HepG2 (cell line): ENCODE results near the gene EFEMP2. TPM values are rescaled to one million over a fixed set of nuclear protein-coding genes. Genes with fewer than 3 reads are reported as not detected.
A peak's percentile ranks its signal among the peaks of the same experiment; 100 is the strongest.

ENCODE experiments used
- ARNTL ChIP-seq: sonication (generic); formaldehyde crosslinking; IDR thresholded peaks from 2 replicates; pipeline ENCODE4 v1.4.0; 2020; ENCODE audit warnings: mild to moderate bottlenecking, missing genetic modification reagents
- ATF4 ChIP-seq, 2 experiments: fragments of 450-650 bp in 1 of 2; sonication (generic) in 1 of 2; formaldehyde crosslinking; IDR thresholded peaks; 2 replicates each; pipeline versions ENCODE4 v1.5.0 to v1.8.0; 2020 to 2022; ENCODE audit warnings: mild to moderate bottlenecking in 1 of 2, missing genetic modification reagents in 1 of 2
- CEBPZ ChIP-seq: IDR thresholded peaks from 2 replicates; pipeline ENCODE4 v1.6.1; 2012; ENCODE audit warnings: low read length, improper control_type of control experiment
- DRAP1 ChIP-seq: IDR thresholded peaks from 2 replicates; pipeline ENCODE4 v1.6.1; 2016; ENCODE audit warnings: missing genetic modification reagents, missing compliant biosample characterization
- MBD4 ChIP-seq: IDR thresholded peaks from 2 replicates; pipeline ENCODE4 v1.6.1; 2012; ENCODE audit warnings: low read length, inconsistent platforms, borderline replicate concordance
- MYPOP ChIP-seq: sonication (generic); formaldehyde crosslinking; IDR thresholded peaks from 2 replicates; pipeline ENCODE4 v1.8.1; 2023; ENCODE audit warnings: mild to moderate bottlenecking, moderate library complexity, missing genetic modification reagents
- SP1 ChIP-seq, 2 experiments: fragments of 450-650 bp in 1 of 2; sonication (generic) in 1 of 2; formaldehyde crosslinking in 1 of 2; IDR thresholded peaks; 2 replicates each; pipeline versions ENCODE4 v1.4.0 to v1.6.1; 2016 to 2020; ENCODE audit warnings: missing genetic modification reagents in 1 of 2
- XBP1 ChIP-seq: sonication (generic); formaldehyde crosslinking; IDR thresholded peaks from 2 replicates; pipeline ENCODE4 v1.5.0; 2020; ENCODE audit warnings: missing genetic modification reagents
- ZFX ChIP-seq: sonication (generic); formaldehyde crosslinking; IDR thresholded peaks from 2 replicates; pipeline ENCODE4 v1.4.0; 2020; ENCODE audit warnings: mild to moderate bottlenecking, low read depth, missing genetic modification reagents, moderate library complexity
- ZNF513 ChIP-seq: sonication (generic); formaldehyde crosslinking; conservative IDR thresholded peaks from 2 replicates; pipeline ENCODE4 v1.5.0; 2020; ENCODE audit warnings: missing genetic modification reagents
- ZNF572 ChIP-seq: sonication (generic); formaldehyde crosslinking; IDR thresholded peaks from 2 replicates; pipeline ENCODE4 v1.5.1; 2020; ENCODE audit warnings: mild to moderate bottlenecking, missing genetic modification reagents
- ZNF646 ChIP-seq: sonication (generic); formaldehyde crosslinking; IDR thresholded peaks from 2 replicates; pipeline ENCODE4 v1.9.0; 2021; ENCODE audit warnings: mild to moderate bottlenecking, missing genetic modification reagents
- polyA plus RNA-seq, 8 experiments: library from polyadenylated mRNA; depleted of rRNA in 3 of 8; stranded (reverse) in 7 of 8; unstranded in 1 of 8; fragments of >200 nt; fragmentation: Illumina TruSeq in 4 of 8; extraction: Trizol in 4 of 8; gene quantifications; 2 replicates each; pipeline versions ENCODE4 v1.2.1 to v1.2.3, GENCODE V29; 2011 to 2016; ENCODE audit warnings: low read depth in 4 of 8, missing spikeins in 1 of 8, mixed read lengths in 1 of 8; ENCODE audit not compliant: insufficient read depth in 1 of 8
- total RNA-seq, 5 experiments: library from RNA; depleted of rRNA; stranded (reverse); fragments of >200 nt; fragmentation: Illumina TruSeq; extraction: Trizol; gene quantifications; 2 replicates each; pipeline ENCODE4 v1.2.3, GENCODE V29; 2016; ENCODE audit warnings: low read depth in 1 of 5

EFEMP2 gene
- total and polyA plus RNA-seq, 2 of the 13 experiments (the other 11 are each of a cell fraction or from before 2014, with no cell fraction given): 7.4 to 29.7 TPM

GRCh38 chr11:65918211-65919140, 45.9 kb upstream of the EFEMP2 start, which contains the start of gene C11orf68 (continued):
- TF ChIP-seq ZNF646 (CRISPR knock-in tag): no peak
- TF ChIP-seq CEBPZ: no peak
- TF ChIP-seq ZNF572: peak; percentile 8; the same call in 1 of the 2 replicates
- peak; percentile 85; the same call in 1 of the 2 replicates for TF ChIP-seq DRAP1 (CRISPR knock-in tag)
- no peak for TF ChIP-seq SP1 (IDR thresholded peaks at IDR 0.05)
- TF ChIP-seq SP1 (CRISPR knock-in tag; IDR thresholded peaks at IDR 0.05): no peak
- no peak for TF ChIP-seq ARNTL (CRISPR knock-in tag)
- no peak for TF ChIP-seq MBD4
- no peak for TF ChIP-seq ATF4 (CRISPR knock-in tag; IDR thresholded peaks at IDR 0.05)
- TF ChIP-seq MYPOP (CRISPR knock-in tag): peak; percentile 68; the same call in 1 of the 2 replicates
- no peak for TF ChIP-seq XBP1 (CRISPR knock-in tag)
- TF ChIP-seq ZFX (CRISPR knock-in tag): peak; percentile 19
- no peak for TF ChIP-seq ZNF513 (CRISPR knock-in tag)
